ENCODE data around the gene NPTXR.

DNA sequence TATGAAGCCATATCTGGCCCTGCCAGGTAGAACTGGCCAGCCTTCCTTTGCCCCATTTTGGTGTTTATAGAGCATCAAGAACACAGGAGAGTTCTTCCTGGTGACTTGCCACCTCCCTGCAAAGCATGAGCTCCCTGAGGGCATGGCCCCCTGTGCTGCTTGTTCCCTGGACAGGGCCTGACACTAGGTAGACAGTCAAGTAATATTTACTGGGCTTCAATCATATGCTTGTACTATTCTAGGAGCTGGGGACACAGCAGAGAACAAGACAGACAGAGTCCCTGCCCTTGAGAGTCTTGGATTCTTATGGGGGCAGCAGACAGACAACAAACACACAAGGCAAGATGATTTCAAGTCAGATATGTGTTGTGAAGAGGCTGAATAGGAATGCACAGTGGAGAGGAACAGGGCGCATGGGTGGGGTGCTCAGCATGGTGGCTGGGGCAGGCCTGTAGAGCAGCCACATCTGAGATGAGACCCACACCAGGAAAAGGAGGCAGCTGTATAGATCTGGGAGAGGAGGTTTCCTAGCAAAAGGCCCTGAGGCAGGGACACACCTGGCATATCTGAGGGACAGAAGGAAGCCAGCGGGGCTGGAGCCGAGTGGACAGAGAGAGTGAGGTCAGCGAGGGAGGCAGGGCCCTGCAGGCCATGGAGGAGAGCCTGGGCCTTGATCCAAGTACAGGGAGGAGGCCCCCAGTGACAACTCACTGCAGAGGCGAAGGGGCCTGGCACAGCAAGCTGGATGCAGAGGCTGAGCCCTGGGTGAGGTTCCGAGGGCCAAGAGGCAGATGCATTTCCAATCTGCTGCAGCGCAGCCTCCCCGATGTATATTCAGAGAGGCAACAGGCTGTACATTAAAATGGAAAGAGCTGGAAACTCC lies 38.4 kb upstream of the NPTXR start:
- TF ChIP-seq, protein P1, sequence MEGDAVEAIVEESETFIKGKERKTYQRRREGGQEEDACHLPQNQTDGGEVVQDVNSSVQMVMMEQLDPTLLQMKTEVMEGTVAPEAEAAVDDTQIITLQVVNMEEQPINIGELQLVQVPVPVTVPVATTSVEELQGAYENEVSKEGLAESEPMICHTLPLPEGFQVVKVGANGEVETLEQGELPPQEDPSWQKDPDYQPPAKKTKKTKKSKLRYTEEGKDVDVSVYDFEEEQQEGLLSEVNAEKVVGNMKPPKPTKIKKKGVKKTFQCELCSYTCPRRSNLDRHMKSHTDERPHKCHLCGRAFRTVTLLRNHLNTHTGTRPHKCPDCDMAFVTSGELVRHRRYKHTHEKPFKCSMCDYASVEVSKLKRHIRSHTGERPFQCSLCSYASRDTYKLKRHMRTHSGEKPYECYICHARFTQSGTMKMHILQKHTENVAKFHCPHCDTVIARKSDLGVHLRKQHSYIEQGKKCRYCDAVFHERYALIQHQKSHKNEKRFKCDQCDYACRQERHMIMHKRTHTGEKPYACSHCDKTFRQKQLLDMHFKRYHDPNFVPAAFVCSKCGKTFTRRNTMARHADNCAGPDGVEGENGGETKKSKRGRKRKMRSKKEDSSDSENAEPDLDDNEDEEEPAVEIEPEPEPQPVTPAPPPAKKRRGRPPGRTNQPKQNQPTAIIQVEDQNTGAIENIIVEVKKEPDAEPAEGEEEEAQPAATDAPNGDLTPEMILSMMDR (conservative IDR thresholded peaks at IDR 0.05 in 1 of 2, IDR thresholded peaks at IDR 0.05 in 1 of 2; ENCODE audit: low read depth in 1 of 2, low read length in 2 of 2) = no peak
- TF ChIP-seq EZH2 (IDR thresholded peaks at IDR 0.05; ENCODE audit: low read length, missing control alignments) = no peak
